ENCODE results near the gene ABHD14A. TPM values are rescaled to one million over a fixed set of nuclear protein-coding genes. Genes with fewer than 3 reads are reported as not detected.

The ABHD14A gene
- total and polyA plus RNA-seq, 3 donors from 2014 or later = 27.7 to 51.6 (median 38.9) TPM

GRCh38 chr3:51954105-51954504 lies 20.8 kb upstream of the ABHD14A start:
- DNase-seq = no peak
- Histone ChIP-seq H3K4me3 (no peak overlapping the region), H3K4me1 (peaks cover 7% of the 10 kb centered on the region), H3K27ac (no peak overlapping the region), H3K36me3 (ENCODE audit: low read depth, missing control alignments) (no peaks in the 10 kb centered on the region), H3K9me3 (no peaks in the 10 kb centered on the region), H3K27me3 (no peaks in the 10 kb centered on the region)
- WGBS, 2 donors = 75 to 84% methylated on average over 6 of the region's 6 CpGs
- TF ChIP-seq POLR2A (IDR thresholded peaks at IDR 0.05) (no peak), CTCF (IDR thresholded peaks at IDR 0.05) (no peak)
- intact Hi-C loops (cut with DNase I; ENCODE audit: low total_unique reads) = no loop called here

- DNase-seq = no peak
- no peak overlapping the region for H3K4me3 ChIP-seq
- no peak for TF ChIP-seq POLR2A (IDR thresholded peaks at IDR 0.05)
- no peak for TF ChIP-seq CTCF (IDR thresholded peaks at IDR 0.05)
- WGBS, 2 donors = 62 to 84% methylated on average over 1 of the region's 1 CpG
- intact Hi-C loops (cut with DNase I; ENCODE audit: low total_unique reads) = no loop called here
- H3K4me1 ChIP-seq = peaks cover 7% of the 10 kb centered on the region
- H3K9me3 ChIP-seq = no peaks in the 10 kb centered on the region
- no peaks in the 10 kb centered on the region for H3K27me3 ChIP-seq
- H3K27ac ChIP-seq = no peak overlapping the region
- H3K36me3 ChIP-seq (ENCODE audit: low read depth, missing control alignments) = no peaks in the 10 kb centered on the region
Observed at GRCh38 chr3:51954713-51955112, 20.2 kb upstream of the ABHD14A start.

- peak within 1 kb of the TSS in 1 of 2 donors; percentile 51 for H3K27ac ChIP-seq
- peak within 1 kb of the TSS; percentile 44 to 57 for H3K4me3 ChIP-seq
- 23 to 27% methylated on average over 11 to 31 of the region's 33 CpGs for WGBS, 2 donors
- no peaks in the 10 kb centered on the region for H3K36me3 ChIP-seq (ENCODE audit: low read depth, missing control alignments)
- no peak for DNase-seq
- H3K9me3 ChIP-seq = no peaks in the 10 kb centered on the region
- H3K27me3 ChIP-seq = no peaks in the 10 kb centered on the region
- H3K4me1 ChIP-seq = peaks cover 7% of the 10 kb centered on the region
- intact Hi-C loops (cut with DNase I; ENCODE audit: low total_unique reads) = no loop called here
- no peak for TF ChIP-seq CTCF (IDR thresholded peaks at IDR 0.05)
- TF ChIP-seq POLR2A (IDR thresholded peaks at IDR 0.05) = no peak
Observed at GRCh38 chr3:51955175-51955892, 19.5 kb upstream of the ABHD14A start, which contains the start of gene GPR62. TSS of gene GPR62 (plus strand) at chr3:51955381. CDS start at chr3:51955653, 272 bp downstream.

- peak overlapping the region; percentile 44 to 57 for H3K4me3 ChIP-seq
- no peaks in the 10 kb centered on the region for H3K9me3 ChIP-seq
- H3K27ac ChIP-seq = peak overlapping the region in 1 of 2 donors; percentile 51
- DNase-seq = peak; percentile 63
- TF ChIP-seq POLR2A (IDR thresholded peaks at IDR 0.05) (no peak), CTCF (IDR thresholded peaks at IDR 0.05) (peak; percentile 7 to 50 (median 44))
- no peaks in the 10 kb centered on the region for H3K36me3 ChIP-seq (ENCODE audit: low read depth, missing control alignments)
- peaks cover 7% of the 10 kb centered on the region for H3K4me1 ChIP-seq
- 7 to 20% methylated on average over 1 to 86 of the region's 97 CpGs for WGBS, 2 donors
- intact Hi-C loops (cut with DNase I; ENCODE audit: low total_unique reads) = no loop called here
- H3K27me3 ChIP-seq = no peaks in the 10 kb centered on the region
Observed at GRCh38 chr3:51955893-51956770, 18.7 kb upstream of the ABHD14A start.

Data from testis (tissue), 3 donors.